ENCODE results near the gene MYCT1. TPM values are rescaled to one million over a fixed set of nuclear protein-coding genes. Genes with fewer than 3 reads are reported as not detected.
"Not testable (repeated sequence)": the region's sequence is repeated elsewhere in the genome, so short reads cannot be mapped to it uniquely, and the experiment has no call there.

MYCT1 gene
- total and polyA plus RNA-seq, 2 experiments from 2014 or later = 1.9 to 2.5 TPM

GRCh38 chr6:152682935-152683334 is 14.8 kb upstream of the MYCT1 start:
- peak overlapping the region; percentile 95 for H3K27ac ChIP-seq (ENCODE audit: low read depth)
- H3K27me3 Mint-ChIP-seq (ENCODE audit: insufficient read depth, low read depth, poor library complexity) = peaks cover 13% of the 10 kb centered on the region
- H2AFZ ChIP-seq = not testable (repeated sequence)

More at GRCh38 chr6:152682935-152683334, 14.8 kb upstream of the MYCT1 start:
- Mint-ChIP-seq H3K27ac (peak overlapping the region; percentile 87), H3K4me1 (peaks cover 36% of the 10 kb centered on the region)
- H3K4me1 ChIP-seq (ENCODE audit: insufficient read depth) = peaks cover 47% of the 10 kb centered on the region
- H4K20me1 ChIP-seq (replicated peaks; ENCODE audit: insufficient read depth); H3K36me3 Mint-ChIP-seq (ENCODE audit: low read depth); H3K9me3 Mint-ChIP-seq; H3K79me2 ChIP-seq (replicated peaks; ENCODE audit: insufficient read depth); H3K36me3 ChIP-seq (ENCODE audit: insufficient read depth); H3K9me2 ChIP-seq (ENCODE audit: insufficient read depth); H3K4me3 Mint-ChIP-seq; H3K27me3 ChIP-seq (ENCODE audit: insufficient read depth); H3F3A ChIP-seq (replicated peaks; ENCODE audit: low read depth): not testable (repeated sequence)
- peak; percentile 53 for DNase-seq (ENCODE audit: low spot score)
- peak; percentile 33 for ATAC-seq
- H3K4me3 ChIP-seq = peak overlapping the region; percentile 31
- 0 out of 2 replicates have a peak, but pooled peaks have one; percentile 11 for TF ChIP-seq ZNF462 (CRISPR knock-in tag; IDR thresholded peaks at IDR 0.05)
- peak overlapping the region; percentile 46 for H3K4me2 ChIP-seq
